SK-N-SH (cell line): Measurements from ENCODE around the gene TMCC3. TPM values are rescaled to one million over a fixed set of nuclear protein-coding genes. Genes with fewer than 3 reads are reported as not detected.

Experiments used
- CTCF ChIA-PET: fragments of 300-600, 350-600 bp; formaldehyde crosslinking; extraction: SDS; loops from one replicate; lab custom pipeline; 2021; lab: Yijun Ruan, JAX
- POLR2A ChIA-PET: fragments of 350-600 bp; sonication (Branson Sonifier 250); formaldehyde crosslinking; extraction: SDS; loops from one replicate; lab custom pipeline; 2020; ENCODE audit warnings: antibody characterized with exemption, inconsistent platforms; lab: Yijun Ruan, JAX
- DNase-seq: peaks from one replicate; pipeline ENCODE4 v3.0.0; 2012
- H2AFZ ChIP-seq: fragments of 200-600 bp; sonication (generic); 2 replicates; pipeline ENCODE4 v1.8.1; 2016; ENCODE audit warnings: antibody characterized with exemption, mild to moderate bottlenecking, low read depth
- H3F3A ChIP-seq: fragments of 200-600 bp; sonication (generic); replicated peaks from 2 replicates; pipeline ENCODE3; 2016; ENCODE audit warnings: antibody characterized with exemption, mild to moderate bottlenecking; ENCODE audit not compliant: insufficient read depth
- H3K27ac ChIP-seq, 2 experiments: fragments of 200-500 bp in 1 of 2; fragments of 200-600 bp in 1 of 2; sonication (Bioruptor generic) in 1 of 2; sonication (generic), shearing (Covaris generic) in 1 of 2; 2 replicates each; pipeline versions ENCODE4 v1.5.1 to v1.6.1; 2014 to 2016; ENCODE audit warnings: low read depth in 2 of 2, inconsistent platforms in 1 of 2, low read length in 1 of 2, mild to moderate bottlenecking in 1 of 2, mixed read lengths in 1 of 2
- H3K27me3 ChIP-seq: fragments of 200-600 bp; sonication (generic), shearing (Covaris generic); 2 replicates; pipeline ENCODE4 v1.6.1; 2016; ENCODE audit warnings: mixed run types; ENCODE audit not compliant: insufficient read depth
- H3K36me3 ChIP-seq, 2 experiments: fragments of 200-500 bp in 1 of 2; fragments of 200-600 bp in 1 of 2; sonication (Bioruptor generic) in 1 of 2; sonication (generic) in 1 of 2; replicated peaks in 1 of 2; 2 replicates each; pipeline versions ENCODE3 to v1.5.1; 2014 to 2016; ENCODE audit warnings: low read length in 1 of 2, mild to moderate bottlenecking in 1 of 2; ENCODE audit not compliant: insufficient read depth in 2 of 2, control insufficient read depth in 1 of 2
- H3K4me1 ChIP-seq, 2 experiments: fragments of 200-500 bp in 1 of 2; fragments of 200-600 bp in 1 of 2; sonication (Bioruptor generic) in 1 of 2; sonication (generic), shearing (Covaris generic) in 1 of 2; 2 replicates each; pipeline versions ENCODE4 v1.5.1 to v1.6.1; 2014 to 2016; ENCODE audit warnings: low read depth in 1 of 2, low read length in 1 of 2, mixed run types in 1 of 2; ENCODE audit not compliant: insufficient read depth in 2 of 2, control insufficient read depth in 1 of 2
- H3K4me2 ChIP-seq: fragments of 200-600 bp; sonication (generic), shearing (Covaris generic); 2 replicates; pipeline ENCODE4 v1.6.1; 2017; ENCODE audit warnings: mixed run types
- H3K4me3 ChIP-seq, 2 experiments: fragments of 200-500 bp in 1 of 2; fragments of 200-600 bp in 1 of 2; sonication (Bioruptor generic) in 1 of 2; sonication (generic), shearing (Covaris generic) in 1 of 2; 2 replicates each; pipeline versions ENCODE4 v1.5.1 to v1.8.1; 2014 to 2016; ENCODE audit warnings: low read depth in 2 of 2, inconsistent platforms in 1 of 2, low read length in 1 of 2, mild to moderate bottlenecking in 1 of 2, mixed read lengths in 1 of 2, moderate library complexity in 1 of 2
- H3K79me2 ChIP-seq: fragments of 200-600 bp; sonication (generic); 2 replicates; pipeline ENCODE4 v1.8.1; 2017; ENCODE audit warnings: mild to moderate bottlenecking; ENCODE audit not compliant: insufficient read depth
- H3K9ac ChIP-seq: fragments of 200-600 bp; sonication (generic); 2 replicates; pipeline ENCODE4 v1.6.1; 2017; ENCODE audit warnings: mixed run types
- H3K9me2 ChIP-seq: fragments of 200-600 bp; sonication (generic); 2 replicates; pipeline ENCODE4 v1.6.1; 2017; ENCODE audit warnings: mixed run types
- H3K9me3 ChIP-seq: fragments of 200-600 bp; sonication (generic); 2 replicates; pipeline ENCODE4 v1.6.1; 2017; ENCODE audit warnings: mixed run types, mild to moderate bottlenecking, moderate library complexity
- H4K20me1 ChIP-seq: fragments of 200-600 bp; sonication (generic); 2 replicates; pipeline ENCODE4 v1.6.1; 2017; ENCODE audit warnings: mild to moderate bottlenecking, mixed run types; ENCODE audit not compliant: insufficient read depth
- CHD2 ChIP-seq: fragments of 150-350 bp; IDR thresholded peaks from 2 replicates; pipeline ENCODE4 v1.6.1; 2018; ENCODE audit warnings: low read length; ENCODE audit not compliant: partially characterized antibody
- ELF1 ChIP-seq: IDR thresholded peaks from 2 replicates; pipeline ENCODE4 v1.4.0; 2012
- EZH2phosphoT487 ChIP-seq: fragments of 200-600 bp; sonication (generic); IDR thresholded peaks from 2 replicates; pipeline ENCODE4 v1.6.1; 2017; ENCODE audit warnings: low read depth, mixed run types, mild to moderate bottlenecking, antibody characterized with exemption, moderate library complexity, borderline replicate concordance
- FOSL2 ChIP-seq: IDR thresholded peaks from 2 replicates; pipeline ENCODE4 v1.4.0; 2012; ENCODE audit warnings: low read depth, mild to moderate bottlenecking, moderate library complexity, borderline replicate concordance
- FOXJ3 ChIP-seq: sonication (generic); formaldehyde crosslinking; IDR thresholded peaks from 2 replicates; pipeline ENCODE4 v1.5.1; 2020; ENCODE audit warnings: mild to moderate bottlenecking, missing genetic modification reagents
- FOXM1 ChIP-seq: IDR thresholded peaks from 2 replicates; pipeline ENCODE4 v1.4.0; 2012; ENCODE audit warnings: low read depth, mild to moderate bottlenecking
- GABPA ChIP-seq: IDR thresholded peaks from 2 replicates; pipeline ENCODE4 v1.4.0; 2012; ENCODE audit warnings: low read depth, mild to moderate bottlenecking
- GATA2 ChIP-seq: sonication (generic); formaldehyde crosslinking; IDR thresholded peaks from 2 replicates; pipeline ENCODE4 v1.5.0; 2020; ENCODE audit warnings: mild to moderate bottlenecking, missing genetic modification reagents
- JUND ChIP-seq: IDR thresholded peaks from 2 replicates; pipeline ENCODE4 v1.4.0; 2012
- NRF1 ChIP-seq: IDR thresholded peaks from 2 replicates; pipeline ENCODE4 v1.6.1; 2012; ENCODE audit warnings: low read depth, mild to moderate bottlenecking, low read length
- POLR2AphosphoS5 ChIP-seq: IDR thresholded peaks from 2 replicates; pipeline ENCODE4 v1.6.1; 2012; ENCODE audit warnings: low read depth, low read length
- RAD21 ChIP-seq: IDR thresholded peaks from 2 replicates; pipeline ENCODE4 v1.6.1; 2012; ENCODE audit warnings: mild to moderate bottlenecking, low read length
- RFX5 ChIP-seq: IDR thresholded peaks from 2 replicates; pipeline ENCODE4 v1.6.1; 2012; ENCODE audit warnings: mild to moderate bottlenecking, improper control_type of control experiment, low read length
- RXRA ChIP-seq: IDR thresholded peaks from 2 replicates; pipeline ENCODE4 v1.4.0; 2012; ENCODE audit warnings: low read depth, mild to moderate bottlenecking, borderline replicate concordance
- SIN3A ChIP-seq: IDR thresholded peaks from 2 replicates; pipeline ENCODE4 v1.6.1; 2012; ENCODE audit warnings: low read depth, mild to moderate bottlenecking, low read length, moderate library complexity, borderline replicate concordance
- TAF1 ChIP-seq: IDR thresholded peaks from 2 replicates; pipeline ENCODE4 v1.6.1; 2012; ENCODE audit warnings: low read depth, mild to moderate bottlenecking, low read length, moderate library complexity, borderline replicate concordance
- TCF12 ChIP-seq: IDR thresholded peaks from 2 replicates; pipeline ENCODE4 v1.4.0; 2012
- TEAD4 ChIP-seq: IDR thresholded peaks from 2 replicates; pipeline ENCODE4 v1.4.0; 2012; ENCODE audit warnings: mild to moderate bottlenecking, borderline replicate concordance; ENCODE audit not compliant: insufficient read depth
- YY1 ChIP-seq: IDR thresholded peaks from 2 replicates; pipeline ENCODE4 v1.4.0; 2012; ENCODE audit warnings: low read depth, mild to moderate bottlenecking
- WGBS: methylation state at CpG from one replicate; pipeline ENCODE4 v1.1.6; 2017; ENCODE audit warnings: low lambda C conversion rate; 5-methylcytosine and 5-hydroxymethylcytosine counted together
- polyA plus RNA-seq, 3 experiments: library from polyadenylated mRNA; depleted of rRNA; stranded (reverse); fragments of >200 nt; gene quantifications; 2 replicates each; pipeline ENCODE4 v1.2.3, GENCODE V29; 2012
- TF ChIP-seq, protein P1 (sequence below): IDR thresholded peaks from 2 replicates; pipeline ENCODE4; 2012
- TF ChIP-seq, protein P2 (sequence below): IDR thresholded peaks from 2 replicates; pipeline ENCODE4 v1.4.0; 2012; ENCODE audit warnings: low read depth
- TF ChIP-seq, protein P3 (sequence below): IDR thresholded peaks from 2 replicates; pipeline ENCODE4 v1.4.0; 2012; ENCODE audit warnings: low read depth, borderline replicate concordance
- TF ChIP-seq, protein P4 (sequence below): fragments of 200-600 bp; sonication (generic); IDR thresholded peaks from 2 replicates; pipeline ENCODE4 v1.6.1; 2017; ENCODE audit warnings: antibody characterized with exemption, mild to moderate bottlenecking, moderate library complexity

Gene TMCC3
- polyA plus RNA-seq, 1 of the 3 experiments (the other 2 are of a cell fraction): 0.53 TPM

DNA sequence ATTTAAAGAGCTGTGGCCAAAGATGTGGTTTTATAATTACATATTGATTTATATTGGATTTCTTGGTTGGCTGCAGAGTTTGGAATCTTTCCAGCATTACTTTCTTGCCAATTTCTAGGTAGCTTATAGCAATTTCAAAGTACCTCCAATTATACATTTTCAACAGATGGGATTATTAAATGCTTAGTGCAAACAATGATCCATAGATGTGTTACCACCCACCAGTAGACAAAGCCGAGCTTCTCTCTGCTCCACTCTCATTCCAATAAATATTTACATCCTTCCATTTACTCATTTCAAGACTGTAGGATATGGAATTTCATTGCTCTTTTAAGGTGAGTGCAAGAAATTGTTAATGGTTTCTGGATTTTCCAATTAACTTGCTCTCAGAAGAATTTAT is 21.6 kb upstream of the TMCC3 start:
- ChIA-PET CTCF (interaction anchor here (0.6 to 1.1 kb wide), 2 partner anchors 9 to 571 kb away, joined by 3 read pairs; no protein-coding TSS in a partner anchor), POLR2A (no interaction called here)
- H3K4me1 ChIP-seq: no peaks in the 10 kb centered on the region
- no peaks in the 10 kb centered on the region for H3K27me3 ChIP-seq
- no peaks in the 10 kb centered on the region for H3K9me3 ChIP-seq
- WGBS: 42% methylated on average over 1 of the region's 1 CpG
- no peak overlapping the region for H3K4me2 ChIP-seq
- no peaks in the 10 kb centered on the region for H3K79me2 ChIP-seq
- H3K9ac ChIP-seq: no peak overlapping the region
- no peaks in the 10 kb centered on the region for H3K9me2 ChIP-seq
- no peak for DNase-seq
- no peaks in the 10 kb centered on the region for H3F3A ChIP-seq
- no peak overlapping the region for H3K4me3 ChIP-seq
- no peaks in the 10 kb centered on the region for H4K20me1 ChIP-seq
- TF ChIP-seq GATA2 (CRISPR knock-in tag): no peak
- TF ChIP-seq YY1: no peak
- TF ChIP-seq NRF1: no peak
- TF ChIP-seq POLR2AphosphoS5: no peak
- TF ChIP-seq ELF1: no peak
- TF ChIP-seq, protein P1, sequence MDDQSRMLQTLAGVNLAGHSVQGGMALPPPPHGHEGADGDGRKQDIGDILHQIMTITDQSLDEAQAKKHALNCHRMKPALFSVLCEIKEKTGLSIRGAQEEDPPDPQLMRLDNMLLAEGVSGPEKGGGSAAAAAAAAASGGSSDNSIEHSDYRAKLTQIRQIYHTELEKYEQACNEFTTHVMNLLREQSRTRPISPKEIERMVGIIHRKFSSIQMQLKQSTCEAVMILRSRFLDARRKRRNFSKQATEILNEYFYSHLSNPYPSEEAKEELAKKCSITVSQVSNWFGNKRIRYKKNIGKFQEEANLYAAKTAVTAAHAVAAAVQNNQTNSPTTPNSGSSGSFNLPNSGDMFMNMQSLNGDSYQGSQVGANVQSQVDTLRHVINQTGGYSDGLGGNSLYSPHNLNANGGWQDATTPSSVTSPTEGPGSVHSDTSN: no peak
- TF ChIP-seq FOXJ3: no peak
- no peak for TF ChIP-seq SIN3A
- TF ChIP-seq CHD2: no peak
- no peak for TF ChIP-seq TEAD4
- TF ChIP-seq, protein P2, sequence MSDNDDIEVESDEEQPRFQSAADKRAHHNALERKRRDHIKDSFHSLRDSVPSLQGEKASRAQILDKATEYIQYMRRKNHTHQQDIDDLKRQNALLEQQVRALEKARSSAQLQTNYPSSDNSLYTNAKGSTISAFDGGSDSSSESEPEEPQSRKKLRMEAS: no peak
- no peak for TF ChIP-seq RAD21
- no peak for TF ChIP-seq TCF12
- no peak for TF ChIP-seq FOXM1
- no peak for TF ChIP-seq GABPA
- no peak for TF ChIP-seq TAF1
- TF ChIP-seq, protein P3, sequence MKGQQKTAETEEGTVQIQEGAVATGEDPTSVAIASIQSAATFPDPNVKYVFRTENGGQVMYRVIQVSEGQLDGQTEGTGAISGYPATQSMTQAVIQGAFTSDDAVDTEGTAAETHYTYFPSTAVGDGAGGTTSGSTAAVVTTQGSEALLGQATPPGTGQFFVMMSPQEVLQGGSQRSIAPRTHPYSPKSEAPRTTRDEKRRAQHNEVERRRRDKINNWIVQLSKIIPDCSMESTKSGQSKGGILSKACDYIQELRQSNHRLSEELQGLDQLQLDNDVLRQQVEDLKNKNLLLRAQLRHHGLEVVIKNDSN: no peak
- no peaks in the 10 kb centered on the region for H3K36me3 ChIP-seq
- H2AFZ ChIP-seq: no peak overlapping the region
- no peak overlapping the region for H3K27ac ChIP-seq

DNA sequence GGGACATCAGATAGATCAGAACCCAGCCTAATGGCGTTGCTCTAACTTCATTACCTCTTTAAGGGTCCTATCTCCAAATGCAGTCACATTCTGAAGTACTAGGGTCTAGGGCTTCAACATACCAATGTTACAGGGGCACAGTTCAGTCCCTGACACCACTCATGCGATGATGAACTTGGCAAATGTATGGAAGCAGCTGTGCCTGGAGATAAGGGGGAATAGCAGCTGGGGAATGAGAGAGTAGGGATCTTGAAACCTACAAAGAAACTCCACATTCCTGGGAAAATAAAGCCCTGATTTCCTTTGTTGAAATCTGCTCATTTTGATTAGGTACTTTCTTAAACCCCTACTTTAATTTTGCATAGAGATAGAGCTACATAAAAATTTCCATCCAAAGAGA is 20.5 kb upstream of the TMCC3 start:
- no peaks in the 10 kb centered on the region for H3K36me3 ChIP-seq
- 19% methylated on average over 2 of the region's 2 CpGs for WGBS

More for the DNA sequence above, 20.5 kb upstream of the TMCC3 start:
- no peak overlapping the region for H3K4me2 ChIP-seq
- no peak overlapping the region for H2AFZ ChIP-seq
- no peaks in the 10 kb centered on the region for H3F3A ChIP-seq
- H3K9me3 ChIP-seq: no peaks in the 10 kb centered on the region
- H4K20me1 ChIP-seq: no peaks in the 10 kb centered on the region
- H3K27ac ChIP-seq: no peak overlapping the region
- TF ChIP-seq RFX5 (no peak), FOSL2 (no peak), SIN3A (no peak), TAF1 (no peak), RXRA (no peak), FOXM1 (no peak), YY1 (no peak), POLR2AphosphoS5 (no peak), JUND (no peak), EZH2phosphoT487 (no peak), RAD21 (no peak)
- TF ChIP-seq, protein P2: no peak
- TF ChIP-seq, protein P3: no peak
- TF ChIP-seq, protein P1: no peak
- TF ChIP-seq, protein P4, sequence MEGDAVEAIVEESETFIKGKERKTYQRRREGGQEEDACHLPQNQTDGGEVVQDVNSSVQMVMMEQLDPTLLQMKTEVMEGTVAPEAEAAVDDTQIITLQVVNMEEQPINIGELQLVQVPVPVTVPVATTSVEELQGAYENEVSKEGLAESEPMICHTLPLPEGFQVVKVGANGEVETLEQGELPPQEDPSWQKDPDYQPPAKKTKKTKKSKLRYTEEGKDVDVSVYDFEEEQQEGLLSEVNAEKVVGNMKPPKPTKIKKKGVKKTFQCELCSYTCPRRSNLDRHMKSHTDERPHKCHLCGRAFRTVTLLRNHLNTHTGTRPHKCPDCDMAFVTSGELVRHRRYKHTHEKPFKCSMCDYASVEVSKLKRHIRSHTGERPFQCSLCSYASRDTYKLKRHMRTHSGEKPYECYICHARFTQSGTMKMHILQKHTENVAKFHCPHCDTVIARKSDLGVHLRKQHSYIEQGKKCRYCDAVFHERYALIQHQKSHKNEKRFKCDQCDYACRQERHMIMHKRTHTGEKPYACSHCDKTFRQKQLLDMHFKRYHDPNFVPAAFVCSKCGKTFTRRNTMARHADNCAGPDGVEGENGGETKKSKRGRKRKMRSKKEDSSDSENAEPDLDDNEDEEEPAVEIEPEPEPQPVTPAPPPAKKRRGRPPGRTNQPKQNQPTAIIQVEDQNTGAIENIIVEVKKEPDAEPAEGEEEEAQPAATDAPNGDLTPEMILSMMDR: no peak
- no peaks in the 10 kb centered on the region for H3K9me2 ChIP-seq
- H3K4me3 ChIP-seq: no peak overlapping the region
- no peaks in the 10 kb centered on the region for H3K79me2 ChIP-seq
- no peaks in the 10 kb centered on the region for H3K4me1 ChIP-seq
- ChIA-PET POLR2A (no interaction called here), CTCF (interaction anchor here (1.0 to 1.1 kb wide), 2 partner anchors 9 to 570 kb away, joined by 3 read pairs; no protein-coding TSS in a partner anchor)
- no peak for DNase-seq
- H3K27me3 ChIP-seq: no peaks in the 10 kb centered on the region
- H3K9ac ChIP-seq: no peak overlapping the region
